SK-N-SH (cell line): ENCODE results near the gene OGG1. TPM values are rescaled to one million over a fixed set of nuclear protein-coding genes. Genes with fewer than 3 reads are reported as not detected.

Experiments
- CTCF ChIA-PET: fragments of 300-600, 350-600 bp; formaldehyde crosslinking; extraction: SDS; loops from one replicate; lab custom pipeline; 2021; lab: Yijun Ruan, JAX
- POLR2A ChIA-PET: fragments of 350-600 bp; sonication (Branson Sonifier 250); formaldehyde crosslinking; extraction: SDS; loops from one replicate; lab custom pipeline; 2020; ENCODE audit warnings: antibody characterized with exemption, inconsistent platforms; lab: Yijun Ruan, JAX
- DNase-seq: peaks from one replicate; pipeline ENCODE4 v3.0.0; 2012
- H2AFZ ChIP-seq: fragments of 200-600 bp; sonication (generic); 2 replicates; pipeline ENCODE4 v1.8.1; 2016; ENCODE audit warnings: antibody characterized with exemption, mild to moderate bottlenecking, low read depth
- H3F3A ChIP-seq: fragments of 200-600 bp; sonication (generic); replicated peaks from 2 replicates; pipeline ENCODE3; 2016; ENCODE audit warnings: antibody characterized with exemption, mild to moderate bottlenecking; ENCODE audit not compliant: insufficient read depth
- H3K27ac ChIP-seq, 2 experiments: fragments of 200-500 bp in 1 of 2; fragments of 200-600 bp in 1 of 2; sonication (Bioruptor generic) in 1 of 2; sonication (generic), shearing (Covaris generic) in 1 of 2; 2 replicates each; pipeline versions ENCODE4 v1.5.1 to v1.6.1; 2014 to 2016; ENCODE audit warnings: low read depth in 2 of 2, inconsistent platforms in 1 of 2, low read length in 1 of 2, mild to moderate bottlenecking in 1 of 2, mixed read lengths in 1 of 2
- H3K27me3 ChIP-seq: fragments of 200-600 bp; sonication (generic), shearing (Covaris generic); 2 replicates; pipeline ENCODE4 v1.6.1; 2016; ENCODE audit warnings: mixed run types; ENCODE audit not compliant: insufficient read depth
- H3K36me3 ChIP-seq, 2 experiments: fragments of 200-500 bp in 1 of 2; fragments of 200-600 bp in 1 of 2; sonication (Bioruptor generic) in 1 of 2; sonication (generic) in 1 of 2; replicated peaks in 1 of 2; 2 replicates each; pipeline versions ENCODE3 to v1.5.1; 2014 to 2016; ENCODE audit warnings: low read length in 1 of 2, mild to moderate bottlenecking in 1 of 2; ENCODE audit not compliant: insufficient read depth in 2 of 2, control insufficient read depth in 1 of 2
- H3K4me1 ChIP-seq, 2 experiments: fragments of 200-500 bp in 1 of 2; fragments of 200-600 bp in 1 of 2; sonication (Bioruptor generic) in 1 of 2; sonication (generic), shearing (Covaris generic) in 1 of 2; 2 replicates each; pipeline versions ENCODE4 v1.5.1 to v1.6.1; 2014 to 2016; ENCODE audit warnings: low read depth in 1 of 2, low read length in 1 of 2, mixed run types in 1 of 2; ENCODE audit not compliant: insufficient read depth in 2 of 2, control insufficient read depth in 1 of 2
- H3K4me2 ChIP-seq: fragments of 200-600 bp; sonication (generic), shearing (Covaris generic); 2 replicates; pipeline ENCODE4 v1.6.1; 2017; ENCODE audit warnings: mixed run types
- H3K4me3 ChIP-seq, 2 experiments: fragments of 200-500 bp in 1 of 2; fragments of 200-600 bp in 1 of 2; sonication (Bioruptor generic) in 1 of 2; sonication (generic), shearing (Covaris generic) in 1 of 2; 2 replicates each; pipeline versions ENCODE4 v1.5.1 to v1.8.1; 2014 to 2016; ENCODE audit warnings: low read depth in 2 of 2, inconsistent platforms in 1 of 2, low read length in 1 of 2, mild to moderate bottlenecking in 1 of 2, mixed read lengths in 1 of 2, moderate library complexity in 1 of 2
- H3K79me2 ChIP-seq: fragments of 200-600 bp; sonication (generic); 2 replicates; pipeline ENCODE4 v1.8.1; 2017; ENCODE audit warnings: mild to moderate bottlenecking; ENCODE audit not compliant: insufficient read depth
- H3K9ac ChIP-seq: fragments of 200-600 bp; sonication (generic); 2 replicates; pipeline ENCODE4 v1.6.1; 2017; ENCODE audit warnings: mixed run types
- H3K9me2 ChIP-seq: fragments of 200-600 bp; sonication (generic); 2 replicates; pipeline ENCODE4 v1.6.1; 2017; ENCODE audit warnings: mixed run types
- H3K9me3 ChIP-seq: fragments of 200-600 bp; sonication (generic); 2 replicates; pipeline ENCODE4 v1.6.1; 2017; ENCODE audit warnings: mixed run types, mild to moderate bottlenecking, moderate library complexity
- H4K20me1 ChIP-seq: fragments of 200-600 bp; sonication (generic); 2 replicates; pipeline ENCODE4 v1.6.1; 2017; ENCODE audit warnings: mild to moderate bottlenecking, mixed run types; ENCODE audit not compliant: insufficient read depth
- CHD2 ChIP-seq: fragments of 150-350 bp; IDR thresholded peaks from 2 replicates; pipeline ENCODE4 v1.6.1; 2018; ENCODE audit warnings: low read length; ENCODE audit not compliant: partially characterized antibody
- ELF1 ChIP-seq: IDR thresholded peaks from 2 replicates; pipeline ENCODE4 v1.4.0; 2012
- EZH2phosphoT487 ChIP-seq: fragments of 200-600 bp; sonication (generic); IDR thresholded peaks from 2 replicates; pipeline ENCODE4 v1.6.1; 2017; ENCODE audit warnings: low read depth, mixed run types, mild to moderate bottlenecking, antibody characterized with exemption, moderate library complexity, borderline replicate concordance
- FOSL2 ChIP-seq: IDR thresholded peaks from 2 replicates; pipeline ENCODE4 v1.4.0; 2012; ENCODE audit warnings: low read depth, mild to moderate bottlenecking, moderate library complexity, borderline replicate concordance
- FOXM1 ChIP-seq: IDR thresholded peaks from 2 replicates; pipeline ENCODE4 v1.4.0; 2012; ENCODE audit warnings: low read depth, mild to moderate bottlenecking
- GATA2 ChIP-seq: sonication (generic); formaldehyde crosslinking; IDR thresholded peaks from 2 replicates; pipeline ENCODE4 v1.5.0; 2020; ENCODE audit warnings: mild to moderate bottlenecking, missing genetic modification reagents
- JUND ChIP-seq: IDR thresholded peaks from 2 replicates; pipeline ENCODE4 v1.4.0; 2012
- MEF2A ChIP-seq: IDR thresholded peaks from 2 replicates; pipeline ENCODE4 v1.4.0; 2012; ENCODE audit warnings: low read depth, borderline replicate concordance
- NFIC ChIP-seq: IDR thresholded peaks from 2 replicates; pipeline ENCODE4 v1.4.0; 2012; ENCODE audit warnings: borderline replicate concordance
- RAD21 ChIP-seq: IDR thresholded peaks from 2 replicates; pipeline ENCODE4 v1.6.1; 2012; ENCODE audit warnings: mild to moderate bottlenecking, low read length
- RFX5 ChIP-seq: IDR thresholded peaks from 2 replicates; pipeline ENCODE4 v1.6.1; 2012; ENCODE audit warnings: mild to moderate bottlenecking, improper control_type of control experiment, low read length
- TAF1 ChIP-seq: IDR thresholded peaks from 2 replicates; pipeline ENCODE4 v1.6.1; 2012; ENCODE audit warnings: low read depth, mild to moderate bottlenecking, low read length, moderate library complexity, borderline replicate concordance
- TCF12 ChIP-seq: IDR thresholded peaks from 2 replicates; pipeline ENCODE4 v1.4.0; 2012
- TEAD4 ChIP-seq: IDR thresholded peaks from 2 replicates; pipeline ENCODE4 v1.4.0; 2012; ENCODE audit warnings: mild to moderate bottlenecking, borderline replicate concordance; ENCODE audit not compliant: insufficient read depth
- WGBS: methylation state at CpG from one replicate; pipeline ENCODE4 v1.1.6; 2017; ENCODE audit warnings: low lambda C conversion rate; 5-methylcytosine and 5-hydroxymethylcytosine counted together
- polyA plus RNA-seq, 3 experiments: library from polyadenylated mRNA; depleted of rRNA; stranded (reverse); fragments of >200 nt; gene quantifications; 2 replicates each; pipeline ENCODE4 v1.2.3, GENCODE V29; 2012
- TF ChIP-seq, protein P1 (sequence below): IDR thresholded peaks from 2 replicates; pipeline ENCODE4 v1.4.0; 2012; ENCODE audit warnings: low read depth, borderline replicate concordance
- TF ChIP-seq, protein P2 (sequence below): IDR thresholded peaks from 2 replicates; pipeline ENCODE4; 2012
- TF ChIP-seq, protein P3 (sequence below): IDR thresholded peaks from 2 replicates; pipeline ENCODE4 v1.6.1; 2012; ENCODE audit warnings: mild to moderate bottlenecking, low read depth, low read length, moderate library complexity
- TF ChIP-seq, protein P4 (sequence below): fragments of 150-350 bp; IDR thresholded peaks from 2 replicates; pipeline ENCODE4 v1.6.1; 2017; ENCODE audit warnings: antibody characterized with exemption, low read length, low read depth, borderline replicate concordance
- TF ChIP-seq, protein P5 (sequence below): IDR thresholded peaks from 2 replicates; pipeline ENCODE4 v1.4.0; 2012; ENCODE audit warnings: low read depth

The OGG1 gene
- polyA plus RNA-seq, 1 of the 3 experiments (the other 2 are of a cell fraction): 26.8 TPM

DNA sequence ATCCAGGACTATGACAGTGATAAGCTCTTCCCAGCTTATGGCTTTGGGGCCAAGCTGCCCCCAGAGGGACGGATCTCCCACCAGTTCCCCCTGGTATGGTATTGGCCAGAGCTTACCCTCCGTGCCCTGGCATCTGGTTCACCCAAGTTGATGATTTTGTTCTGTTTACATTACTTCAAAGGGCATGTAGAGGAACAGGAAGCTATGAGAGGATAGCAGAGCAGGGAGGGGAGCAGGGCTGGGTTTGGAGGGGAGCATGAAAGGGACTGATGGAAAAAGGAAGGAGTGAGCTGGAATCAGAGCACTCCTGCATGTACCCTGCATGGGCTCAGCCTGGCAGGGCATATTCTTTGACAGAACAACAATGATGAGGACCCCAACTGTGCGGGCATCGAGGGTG lies 31.6 kb upstream of the OGG1 start (continued):
- TF ChIP-seq GATA2 (CRISPR knock-in tag): no peak

DNA sequence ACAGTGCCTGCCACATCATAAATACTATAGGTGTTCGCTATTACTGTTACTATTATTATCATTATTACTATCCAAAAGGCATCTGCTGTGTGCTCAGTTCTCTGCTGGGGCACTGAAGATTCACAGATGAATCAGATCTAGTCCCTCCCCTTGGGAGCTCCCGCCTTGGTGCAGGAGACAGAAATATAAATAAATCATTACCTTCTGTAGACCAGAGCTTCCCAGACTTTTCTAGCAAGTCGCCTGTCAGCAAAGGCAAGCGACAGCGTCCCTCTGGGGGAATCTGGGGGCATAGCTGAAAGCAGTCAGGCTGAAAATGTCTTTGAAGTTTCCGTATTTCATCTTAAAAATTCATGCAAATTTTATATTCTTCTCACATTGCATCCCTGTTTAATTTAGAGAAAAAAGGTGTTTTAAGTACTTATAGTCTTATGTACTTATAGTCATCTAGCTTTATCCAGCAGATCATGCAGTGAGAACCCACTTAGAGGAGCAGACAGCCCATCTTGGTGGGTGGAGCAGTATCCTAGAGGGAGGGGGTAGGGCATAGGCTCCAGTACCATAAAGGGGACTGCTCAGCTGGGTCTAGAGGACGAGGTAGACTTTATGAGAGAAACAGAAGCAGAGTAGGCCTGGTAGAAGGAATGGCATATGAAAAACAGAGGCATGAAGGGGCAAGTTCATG lies 28.6 kb upstream of the OGG1 start:
- 42% methylated on average over 7 of the region's 7 CpGs for WGBS
- ChIA-PET POLR2A (no interaction called here), CTCF (interaction anchor here (1.2 kb wide), 1 partner anchor 28 kb away, joined by 3 read pairs; no protein-coding TSS in a partner anchor)
- Histone ChIP-seq H3K79me2 (no peaks in the 10 kb centered on the region), H3F3A (peaks cover 8% of the 10 kb centered on the region), H3K9ac (no peak overlapping the region), H3K9me3 (no peaks in the 10 kb centered on the region), H3K9me2 (no peaks in the 10 kb centered on the region), H2AFZ (no peak overlapping the region), H3K36me3 (no peaks in the 10 kb centered on the region), H3K4me3 (no peak overlapping the region), H3K27ac (no peak overlapping the region), H3K27me3 (no peaks in the 10 kb centered on the region), H3K4me1 (no peaks in the 10 kb centered on the region), H4K20me1 (no peaks in the 10 kb centered on the region), H3K4me2 (no peak overlapping the region; the same call in 1 of the 2 replicates)
- DNase-seq: no peak
- TF ChIP-seq RAD21 (no peak), TEAD4 (no peak), TAF1 (no peak), TCF12 (no peak), GATA2 (CRISPR knock-in tag) (no peak), FOXM1 (no peak), CHD2 (no peak), EZH2phosphoT487 (no peak), MEF2A (no peak), ELF1 (no peak), JUND (no peak), FOSL2 (no peak), RFX5 (no peak), NFIC (no peak)
- TF ChIP-seq, protein P1, sequence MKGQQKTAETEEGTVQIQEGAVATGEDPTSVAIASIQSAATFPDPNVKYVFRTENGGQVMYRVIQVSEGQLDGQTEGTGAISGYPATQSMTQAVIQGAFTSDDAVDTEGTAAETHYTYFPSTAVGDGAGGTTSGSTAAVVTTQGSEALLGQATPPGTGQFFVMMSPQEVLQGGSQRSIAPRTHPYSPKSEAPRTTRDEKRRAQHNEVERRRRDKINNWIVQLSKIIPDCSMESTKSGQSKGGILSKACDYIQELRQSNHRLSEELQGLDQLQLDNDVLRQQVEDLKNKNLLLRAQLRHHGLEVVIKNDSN: no peak
- TF ChIP-seq, protein P2, sequence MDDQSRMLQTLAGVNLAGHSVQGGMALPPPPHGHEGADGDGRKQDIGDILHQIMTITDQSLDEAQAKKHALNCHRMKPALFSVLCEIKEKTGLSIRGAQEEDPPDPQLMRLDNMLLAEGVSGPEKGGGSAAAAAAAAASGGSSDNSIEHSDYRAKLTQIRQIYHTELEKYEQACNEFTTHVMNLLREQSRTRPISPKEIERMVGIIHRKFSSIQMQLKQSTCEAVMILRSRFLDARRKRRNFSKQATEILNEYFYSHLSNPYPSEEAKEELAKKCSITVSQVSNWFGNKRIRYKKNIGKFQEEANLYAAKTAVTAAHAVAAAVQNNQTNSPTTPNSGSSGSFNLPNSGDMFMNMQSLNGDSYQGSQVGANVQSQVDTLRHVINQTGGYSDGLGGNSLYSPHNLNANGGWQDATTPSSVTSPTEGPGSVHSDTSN: no peak
- TF ChIP-seq, protein P3, sequence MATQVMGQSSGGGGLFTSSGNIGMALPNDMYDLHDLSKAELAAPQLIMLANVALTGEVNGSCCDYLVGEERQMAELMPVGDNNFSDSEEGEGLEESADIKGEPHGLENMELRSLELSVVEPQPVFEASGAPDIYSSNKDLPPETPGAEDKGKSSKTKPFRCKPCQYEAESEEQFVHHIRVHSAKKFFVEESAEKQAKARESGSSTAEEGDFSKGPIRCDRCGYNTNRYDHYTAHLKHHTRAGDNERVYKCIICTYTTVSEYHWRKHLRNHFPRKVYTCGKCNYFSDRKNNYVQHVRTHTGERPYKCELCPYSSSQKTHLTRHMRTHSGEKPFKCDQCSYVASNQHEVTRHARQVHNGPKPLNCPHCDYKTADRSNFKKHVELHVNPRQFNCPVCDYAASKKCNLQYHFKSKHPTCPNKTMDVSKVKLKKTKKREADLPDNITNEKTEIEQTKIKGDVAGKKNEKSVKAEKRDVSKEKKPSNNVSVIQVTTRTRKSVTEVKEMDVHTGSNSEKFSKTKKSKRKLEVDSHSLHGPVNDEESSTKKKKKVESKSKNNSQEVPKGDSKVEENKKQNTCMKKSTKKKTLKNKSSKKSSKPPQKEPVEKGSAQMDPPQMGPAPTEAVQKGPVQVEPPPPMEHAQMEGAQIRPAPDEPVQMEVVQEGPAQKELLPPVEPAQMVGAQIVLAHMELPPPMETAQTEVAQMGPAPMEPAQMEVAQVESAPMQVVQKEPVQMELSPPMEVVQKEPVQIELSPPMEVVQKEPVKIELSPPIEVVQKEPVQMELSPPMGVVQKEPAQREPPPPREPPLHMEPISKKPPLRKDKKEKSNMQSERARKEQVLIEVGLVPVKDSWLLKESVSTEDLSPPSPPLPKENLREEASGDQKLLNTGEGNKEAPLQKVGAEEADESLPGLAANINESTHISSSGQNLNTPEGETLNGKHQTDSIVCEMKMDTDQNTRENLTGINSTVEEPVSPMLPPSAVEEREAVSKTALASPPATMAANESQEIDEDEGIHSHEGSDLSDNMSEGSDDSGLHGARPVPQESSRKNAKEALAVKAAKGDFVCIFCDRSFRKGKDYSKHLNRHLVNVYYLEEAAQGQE: no peak
- TF ChIP-seq, protein P4, sequence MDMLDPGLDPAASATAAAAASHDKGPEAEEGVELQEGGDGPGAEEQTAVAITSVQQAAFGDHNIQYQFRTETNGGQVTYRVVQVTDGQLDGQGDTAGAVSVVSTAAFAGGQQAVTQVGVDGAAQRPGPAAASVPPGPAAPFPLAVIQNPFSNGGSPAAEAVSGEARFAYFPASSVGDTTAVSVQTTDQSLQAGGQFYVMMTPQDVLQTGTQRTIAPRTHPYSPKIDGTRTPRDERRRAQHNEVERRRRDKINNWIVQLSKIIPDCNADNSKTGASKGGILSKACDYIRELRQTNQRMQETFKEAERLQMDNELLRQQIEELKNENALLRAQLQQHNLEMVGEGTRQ: no peak
- TF ChIP-seq, protein P5, sequence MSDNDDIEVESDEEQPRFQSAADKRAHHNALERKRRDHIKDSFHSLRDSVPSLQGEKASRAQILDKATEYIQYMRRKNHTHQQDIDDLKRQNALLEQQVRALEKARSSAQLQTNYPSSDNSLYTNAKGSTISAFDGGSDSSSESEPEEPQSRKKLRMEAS: no peak
